HG03135 (cell line): ENCODE measurements around the gene GPR142.
"Not testable (repeated sequence)": the region's sequence is repeated elsewhere in the genome, so short reads cannot be mapped to it uniquely, and the experiment has no call there.

ENCODE experiments used
- ATAC-seq: cut with Tn5 transposase; IDR thresholded peaks from one replicate; pipeline ENCODE4 v1.9.1; 2021; ENCODE audit warnings: mild to moderate bottlenecking, moderate library complexity; ENCODE audit not compliant: unreplicated experiment

The GPR142 gene

DNA sequence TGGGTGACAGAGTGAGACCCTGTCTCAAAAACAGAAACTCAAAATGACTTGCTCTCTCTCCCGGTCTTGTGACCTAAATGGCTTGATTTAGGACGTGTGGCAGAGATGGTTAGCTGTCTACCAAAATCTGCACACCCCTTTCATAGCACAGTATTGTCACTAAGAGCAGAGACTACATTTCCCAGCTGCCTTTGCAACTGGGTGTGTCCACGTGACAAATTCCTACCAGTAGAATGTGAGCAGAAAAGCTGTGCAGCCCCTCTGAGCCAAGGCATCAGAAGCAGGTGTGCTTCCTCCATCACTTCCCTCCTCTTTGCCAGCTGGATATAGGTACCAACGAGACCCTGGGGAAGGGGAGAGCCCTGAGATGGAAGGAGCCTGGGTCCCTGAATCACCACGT lies 25.5 kb downstream of the GPR142 start:
- ATAC-seq = no peak

DNA sequence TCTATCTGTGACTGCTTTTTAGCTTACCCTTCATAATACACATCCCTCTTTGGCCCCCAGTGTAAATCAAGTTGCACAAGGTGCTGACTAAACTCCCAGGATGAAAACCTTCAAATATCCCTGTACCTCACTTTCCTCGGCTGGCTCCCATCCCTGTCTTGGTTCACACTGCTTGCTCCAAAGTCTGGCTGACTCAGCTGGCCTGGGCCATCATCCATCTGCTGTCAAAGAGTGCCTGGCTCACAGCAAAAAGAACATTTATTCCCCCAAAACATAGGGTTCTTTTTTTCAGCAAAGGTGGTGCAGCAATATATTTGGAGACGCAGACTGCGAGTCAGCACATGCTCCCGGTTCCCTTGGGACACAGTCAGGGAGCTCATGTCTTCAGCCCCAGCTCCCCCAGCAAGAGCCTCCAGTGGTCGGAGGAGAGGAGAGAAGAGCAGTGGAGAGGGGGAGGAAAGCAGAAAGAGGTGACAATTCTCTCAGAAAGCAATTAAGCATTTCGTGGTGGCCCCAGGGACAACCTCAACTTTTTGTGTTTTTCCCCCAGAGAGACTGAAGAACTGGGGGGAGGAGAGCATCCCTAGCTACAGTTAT lies 26.1 kb downstream of the GPR142 start:
- ATAC-seq = no peak

DNA sequence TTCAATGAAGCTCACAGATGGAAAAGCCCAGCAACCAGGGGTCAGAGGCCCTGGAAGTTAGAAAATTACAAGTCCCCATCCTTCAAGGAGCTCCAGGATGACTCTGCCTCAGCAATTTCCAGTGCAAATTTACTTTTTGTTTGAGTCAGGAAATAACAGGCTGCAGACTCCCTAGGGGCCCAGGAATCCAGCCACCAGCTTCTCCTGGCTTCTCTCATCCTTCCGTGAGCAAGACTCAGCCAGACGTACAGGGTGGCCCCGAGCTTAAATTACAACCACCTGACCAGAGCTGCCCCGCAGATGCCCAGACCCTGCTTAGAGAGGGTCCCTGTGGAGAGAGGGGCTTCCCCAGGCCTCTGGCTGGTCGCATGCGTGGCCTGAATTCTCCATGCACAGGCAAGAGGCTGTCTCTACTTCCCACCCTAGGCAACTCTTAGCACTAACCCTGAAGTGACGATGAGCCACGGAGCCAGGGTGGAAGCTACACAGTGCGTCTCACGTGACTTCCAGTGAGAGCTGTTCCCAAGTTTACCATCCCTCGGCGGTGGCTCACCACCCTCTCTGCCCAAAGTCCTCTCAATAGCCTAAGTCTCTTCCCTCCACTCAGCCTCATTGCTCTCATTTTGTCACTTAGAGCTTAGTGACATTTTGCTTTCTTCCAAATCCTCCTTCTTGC lies 27.1 kb downstream of the GPR142 start:
- no peak for ATAC-seq

DNA sequence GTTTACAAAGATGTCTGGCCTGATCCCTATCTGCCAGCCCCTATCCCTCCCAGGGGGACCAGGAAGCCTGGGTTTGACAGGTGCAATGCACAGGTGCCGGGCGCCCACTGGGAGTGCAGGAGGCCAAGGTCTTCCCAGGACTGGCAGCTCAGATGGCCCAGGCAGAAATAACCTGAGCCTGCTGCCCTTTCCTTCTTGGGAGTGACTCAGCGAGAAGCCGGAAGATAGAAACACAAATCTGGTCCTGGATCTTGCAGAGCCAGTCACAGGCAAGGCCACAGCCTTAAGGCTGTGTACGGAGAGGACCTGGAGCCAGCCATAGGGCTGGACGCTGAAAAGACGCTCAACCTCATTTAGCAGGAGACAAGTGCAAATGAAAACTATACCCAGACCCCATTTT lies 27.7 kb downstream of the GPR142 start:
- ATAC-seq = no peak

DNA sequence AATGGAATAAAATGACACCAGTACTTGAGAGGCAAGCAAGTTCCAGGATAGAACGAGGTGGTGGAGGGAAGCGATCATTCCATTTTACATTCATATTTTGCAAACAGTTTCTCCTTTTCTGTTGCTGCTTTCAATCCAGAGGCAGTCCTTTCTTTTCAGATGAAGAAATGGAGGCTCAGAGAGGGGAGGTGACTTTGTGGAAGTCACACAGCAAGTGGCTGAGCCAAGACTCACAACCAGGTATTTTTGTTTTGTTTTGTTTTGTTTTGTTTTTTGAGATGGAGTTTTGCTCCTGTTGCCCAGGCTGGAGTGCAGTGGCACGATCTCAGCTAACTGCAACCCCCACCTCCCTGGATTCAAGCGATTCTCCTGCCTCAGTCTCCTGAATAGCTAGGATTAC lies 29.3 kb downstream of the GPR142 start:
- no peak for ATAC-seq

DNA sequence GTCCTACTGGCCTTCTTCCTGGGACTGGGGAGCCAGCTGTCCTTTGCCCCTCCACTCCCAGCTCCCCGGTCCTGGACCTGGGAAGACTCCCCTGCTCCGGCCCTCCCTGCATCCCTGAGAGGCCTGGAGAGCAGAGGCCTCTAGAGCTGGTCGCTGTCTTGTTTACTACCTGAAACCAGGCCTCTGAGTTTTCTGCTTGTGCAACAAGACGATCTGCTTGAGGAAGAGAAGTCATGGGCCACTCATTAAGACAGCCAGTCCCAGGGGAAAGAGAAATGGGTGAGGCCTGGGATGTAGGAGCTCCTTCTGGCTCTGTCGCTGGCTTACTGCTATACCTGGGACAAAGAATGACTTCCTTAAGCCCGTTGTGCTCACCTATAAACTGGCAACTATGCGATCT lies 34.7 kb downstream of the GPR142 start:
- no peak for ATAC-seq

DNA sequence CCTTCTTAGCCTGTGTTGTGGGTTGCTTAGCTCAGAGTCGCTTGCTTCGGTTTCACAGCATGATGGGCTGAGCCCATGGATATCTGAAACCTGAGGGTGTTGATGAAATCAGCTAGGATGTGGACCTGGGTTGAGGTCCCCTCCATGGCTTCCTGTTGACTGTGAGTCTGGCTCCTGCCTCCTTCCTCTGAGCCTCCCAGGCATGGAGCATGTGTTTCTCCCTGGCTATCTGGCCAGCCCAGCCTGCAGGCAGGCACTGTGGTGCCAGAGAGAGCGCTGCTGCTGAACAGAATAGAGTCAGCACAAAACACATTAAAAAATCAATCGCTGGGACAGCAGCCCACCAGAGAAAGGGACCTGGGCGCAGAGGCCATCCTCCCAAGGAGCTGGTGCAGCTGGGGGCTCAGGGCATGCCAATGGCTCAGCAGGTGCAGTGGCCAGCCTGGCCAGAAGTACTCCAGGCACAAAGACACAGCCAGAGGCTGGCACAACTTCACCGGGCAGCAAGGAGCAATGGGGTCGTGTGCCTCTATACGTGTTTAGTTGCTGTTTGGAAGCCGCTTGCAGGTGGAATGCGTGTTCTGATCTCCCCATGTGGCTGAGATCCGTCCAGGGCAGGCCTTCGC lies 36.3 kb downstream of the GPR142 start:
- no peak for ATAC-seq

DNA sequence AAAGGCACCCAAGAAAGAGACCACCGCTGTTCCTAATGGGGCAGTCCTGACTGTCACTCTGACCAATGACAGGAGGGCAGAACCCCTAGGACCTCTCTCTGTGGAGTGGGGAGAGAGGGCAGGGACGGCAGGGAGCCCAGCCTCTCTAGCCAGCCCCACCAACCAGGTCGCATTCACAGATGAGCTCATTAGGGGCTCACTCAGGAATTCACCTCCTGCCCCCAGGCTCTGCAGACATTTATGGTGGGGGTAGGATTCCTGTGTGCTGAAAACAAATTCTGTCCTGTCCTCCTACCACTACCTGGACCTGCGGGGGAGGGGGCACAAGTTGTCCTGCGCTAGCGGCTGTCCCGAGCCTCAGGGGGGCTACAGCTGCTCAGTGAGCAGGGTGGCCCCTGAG lies 36.9 kb downstream of the GPR142 start:
- no peak for ATAC-seq

DNA sequence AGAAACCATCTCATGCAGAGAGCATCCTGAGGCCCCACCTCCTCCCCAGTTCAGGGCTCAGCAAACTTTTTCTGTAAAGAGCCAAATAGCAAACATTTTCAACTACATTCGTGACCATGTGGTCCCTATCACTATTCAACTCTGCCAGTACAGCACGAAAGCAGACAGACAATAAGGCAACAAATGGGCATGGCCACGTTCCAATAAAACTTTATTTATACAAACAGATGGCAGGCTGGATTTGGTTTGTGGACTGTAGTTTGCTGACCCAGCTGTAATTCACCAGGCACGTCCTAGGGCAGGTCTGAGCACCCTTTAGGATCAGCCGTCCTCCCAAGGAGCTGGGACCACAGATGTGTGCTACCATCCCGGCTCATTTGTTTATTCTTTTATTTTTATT lies 37.5 kb downstream of the GPR142 start:
- no peak for ATAC-seq

DNA sequence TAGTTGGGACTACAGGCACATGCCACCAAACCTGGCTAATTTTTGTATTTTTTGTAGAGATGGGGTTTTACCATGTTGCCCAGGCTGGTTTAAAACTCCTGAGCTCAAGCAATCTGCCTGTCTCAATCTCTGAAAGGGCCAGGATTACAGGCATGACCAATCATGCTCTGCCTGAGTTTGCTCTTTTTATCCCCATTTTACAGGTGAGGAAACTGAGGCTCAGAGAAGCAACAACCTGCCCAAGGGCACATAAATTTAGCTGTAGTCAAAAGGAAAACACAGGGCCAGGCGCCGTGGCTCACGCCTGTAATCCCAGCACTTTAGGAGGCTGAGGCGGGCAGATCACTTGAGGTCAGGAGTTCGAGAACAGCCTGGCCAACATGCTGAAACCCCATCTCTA lies 38.0 kb downstream of the GPR142 start:
- not testable (repeated sequence) for ATAC-seq

DNA sequence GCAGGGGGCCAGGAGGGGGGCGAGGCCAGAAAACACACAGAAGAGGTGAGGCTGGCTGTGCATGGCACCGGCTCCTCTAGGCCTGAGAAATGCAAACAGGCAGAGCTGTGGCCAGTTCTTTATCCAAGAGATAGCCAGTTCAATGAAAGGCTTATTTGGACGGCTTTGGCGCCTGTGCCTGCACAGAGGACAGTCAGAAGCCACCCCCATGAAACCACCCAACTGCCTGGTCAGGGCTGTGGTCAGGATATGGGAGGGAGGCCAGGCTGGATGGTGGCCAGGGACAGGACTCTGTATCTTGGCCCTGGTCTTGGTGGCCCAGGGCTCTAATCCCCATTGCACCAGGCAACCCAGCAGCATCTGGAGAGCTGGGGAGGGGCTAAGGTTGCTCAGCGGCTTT lies 40.1 kb downstream of the GPR142 start:
- ATAC-seq = no peak

DNA sequence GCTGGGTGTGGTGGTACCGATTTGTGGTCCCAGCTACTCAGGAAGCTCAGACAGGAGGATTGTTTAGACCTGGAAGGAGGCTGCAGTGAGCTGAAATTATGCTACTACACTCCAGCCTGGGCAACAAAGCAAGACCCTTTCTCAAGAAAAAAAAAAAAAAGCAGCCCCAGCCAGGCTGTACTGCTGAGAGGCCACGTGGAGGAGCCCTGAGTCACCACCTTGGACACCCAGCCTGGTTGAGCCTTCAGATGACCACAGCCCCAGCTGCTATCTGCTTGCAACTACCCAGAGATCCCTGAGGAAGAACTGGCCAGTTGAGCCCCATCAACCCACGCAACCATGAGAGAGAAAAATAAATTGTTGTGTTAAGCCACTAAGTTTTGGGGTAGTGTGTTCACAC lies 41.0 kb downstream of the GPR142 start:
- ATAC-seq = no peak

DNA sequence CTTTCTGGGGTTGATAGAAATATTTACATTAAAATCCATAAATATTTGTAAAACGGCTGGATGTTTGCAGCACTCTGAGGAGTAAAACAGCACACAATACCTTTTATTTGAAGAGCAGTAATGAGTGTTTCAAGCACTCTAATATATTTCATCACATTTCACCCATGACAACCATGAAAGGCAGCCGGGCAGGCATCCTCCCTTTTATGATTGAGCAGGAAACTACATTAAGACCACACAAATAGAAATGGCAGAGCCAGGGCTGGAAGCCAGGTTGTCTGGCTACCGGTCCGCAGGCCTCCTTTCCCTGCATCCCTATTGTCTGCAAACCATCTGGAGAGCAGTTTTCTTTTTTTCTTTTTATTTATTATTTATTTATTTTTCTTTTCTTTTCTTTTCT lies 41.5 kb downstream of the GPR142 start:
- no peak for ATAC-seq

DNA sequence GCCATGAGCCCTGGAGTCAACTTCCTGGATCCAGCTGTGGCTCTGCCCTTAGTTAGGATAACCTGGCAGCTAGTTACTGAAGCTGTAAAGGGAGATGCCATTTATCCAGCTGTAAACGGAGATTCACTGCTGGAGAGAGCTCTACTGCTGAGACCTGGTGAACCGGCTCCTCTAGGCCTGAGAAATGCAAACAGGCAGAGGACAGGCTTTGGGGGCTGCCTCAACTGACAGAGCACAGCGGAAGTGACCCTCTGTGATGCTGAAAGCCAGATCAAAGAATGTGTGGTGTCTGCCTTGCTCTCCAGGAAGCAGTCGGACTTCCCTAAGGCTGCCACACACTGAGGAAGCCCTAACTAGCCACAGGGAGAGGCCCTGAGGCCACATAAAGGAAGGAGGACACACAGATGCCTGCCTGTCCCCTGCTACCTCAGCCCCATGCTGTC lies 42.7 kb downstream of the GPR142 start:
- no peak for ATAC-seq

DNA sequence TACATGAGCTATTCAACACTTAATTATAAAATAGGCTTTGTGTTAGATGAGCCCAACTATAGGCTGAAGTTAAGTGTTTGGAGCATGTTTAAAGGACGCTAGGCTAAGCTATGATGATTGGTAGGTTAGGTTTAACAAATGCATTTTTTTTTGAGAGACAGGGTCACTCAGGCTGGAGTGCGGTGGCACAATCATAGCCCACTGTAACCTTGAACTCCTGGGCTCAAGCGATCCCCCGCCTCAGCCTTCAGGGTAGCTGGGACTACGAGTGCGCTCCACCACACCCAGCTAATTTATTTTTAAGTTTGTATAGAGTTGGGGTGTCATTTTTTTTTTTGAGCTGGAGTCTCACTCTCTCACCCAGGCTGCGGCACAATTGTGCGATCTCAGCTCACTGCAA lies 45.3 kb downstream of the GPR142 start:
- no peak for ATAC-seq

DNA sequence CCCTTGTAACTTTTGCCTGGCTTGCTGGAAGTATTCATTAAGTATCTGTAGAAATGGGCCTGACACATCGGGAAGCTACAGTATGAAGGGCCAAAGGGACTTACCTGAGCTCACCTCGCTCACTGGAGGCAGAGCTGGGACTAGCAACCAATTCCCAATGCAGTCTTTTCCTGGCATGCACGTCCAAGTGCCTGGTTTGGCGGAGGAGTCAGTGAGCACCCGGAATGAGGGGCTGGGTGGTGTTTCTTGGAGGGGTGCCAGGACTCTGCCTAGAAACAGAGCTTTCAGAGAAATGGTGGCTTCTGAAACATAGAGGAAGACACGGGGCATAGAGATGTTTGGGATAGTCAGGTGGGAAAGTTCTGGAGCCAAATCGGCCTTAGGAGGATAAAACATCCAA lies 46.2 kb downstream of the GPR142 start:
- no peak for ATAC-seq

DNA sequence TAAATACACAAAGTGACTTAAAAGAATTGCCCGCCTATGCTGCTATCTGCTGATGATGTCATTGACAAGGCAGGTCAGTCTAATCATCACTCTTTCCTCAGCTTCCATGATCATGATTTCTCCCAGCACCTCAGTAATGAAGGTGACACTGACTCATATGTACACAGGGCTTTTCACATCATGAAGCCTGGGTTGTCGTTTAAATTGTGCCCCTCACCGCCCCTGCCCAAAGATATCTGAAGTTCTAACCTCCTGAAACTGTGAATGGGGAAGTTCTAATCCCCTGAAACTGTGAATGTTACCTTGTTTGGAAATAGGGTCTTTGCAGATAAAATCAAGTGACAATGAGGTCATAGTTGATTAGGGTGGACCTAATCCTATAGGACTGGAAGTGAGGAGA lies 47.2 kb downstream of the GPR142 start:
- no peak for ATAC-seq

DNA sequence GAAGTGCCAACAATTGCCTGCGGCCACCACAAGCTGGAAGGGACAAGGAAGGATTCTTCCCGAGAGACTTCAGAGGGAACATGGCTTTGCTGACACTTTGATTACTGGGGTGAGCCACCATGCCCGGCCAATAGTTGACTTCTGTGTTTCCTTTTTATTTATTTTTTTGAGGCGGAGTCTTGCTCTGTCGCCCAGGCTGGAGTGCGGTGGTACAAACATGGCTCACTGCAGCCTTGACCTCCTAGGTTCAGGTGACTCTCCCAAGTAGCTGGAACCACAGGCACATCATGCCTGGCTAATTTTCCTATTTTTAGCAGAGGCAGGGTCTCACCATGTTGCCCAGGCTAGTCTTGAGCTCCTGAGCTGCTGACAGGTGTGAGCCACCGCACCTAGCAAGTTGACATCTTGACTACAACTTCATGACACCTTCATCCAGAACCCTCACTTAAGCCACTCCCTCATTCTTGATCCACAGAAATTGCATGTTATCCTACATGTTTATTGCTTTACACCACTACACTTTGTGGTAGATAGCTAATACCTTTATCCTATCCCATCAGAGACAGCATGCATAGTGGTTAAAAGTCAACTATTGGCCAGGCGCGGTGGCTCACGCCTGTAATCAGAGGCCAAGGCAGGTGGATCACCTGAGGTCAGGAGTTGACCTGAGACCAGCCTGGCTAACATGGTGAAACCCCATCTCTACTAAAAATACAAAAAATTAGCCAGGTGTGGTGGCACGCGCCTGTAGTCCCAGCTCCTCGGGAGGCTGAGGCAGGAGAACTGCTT lies 48.5 kb downstream of the GPR142 start:
- ATAC-seq = no peak

DNA sequence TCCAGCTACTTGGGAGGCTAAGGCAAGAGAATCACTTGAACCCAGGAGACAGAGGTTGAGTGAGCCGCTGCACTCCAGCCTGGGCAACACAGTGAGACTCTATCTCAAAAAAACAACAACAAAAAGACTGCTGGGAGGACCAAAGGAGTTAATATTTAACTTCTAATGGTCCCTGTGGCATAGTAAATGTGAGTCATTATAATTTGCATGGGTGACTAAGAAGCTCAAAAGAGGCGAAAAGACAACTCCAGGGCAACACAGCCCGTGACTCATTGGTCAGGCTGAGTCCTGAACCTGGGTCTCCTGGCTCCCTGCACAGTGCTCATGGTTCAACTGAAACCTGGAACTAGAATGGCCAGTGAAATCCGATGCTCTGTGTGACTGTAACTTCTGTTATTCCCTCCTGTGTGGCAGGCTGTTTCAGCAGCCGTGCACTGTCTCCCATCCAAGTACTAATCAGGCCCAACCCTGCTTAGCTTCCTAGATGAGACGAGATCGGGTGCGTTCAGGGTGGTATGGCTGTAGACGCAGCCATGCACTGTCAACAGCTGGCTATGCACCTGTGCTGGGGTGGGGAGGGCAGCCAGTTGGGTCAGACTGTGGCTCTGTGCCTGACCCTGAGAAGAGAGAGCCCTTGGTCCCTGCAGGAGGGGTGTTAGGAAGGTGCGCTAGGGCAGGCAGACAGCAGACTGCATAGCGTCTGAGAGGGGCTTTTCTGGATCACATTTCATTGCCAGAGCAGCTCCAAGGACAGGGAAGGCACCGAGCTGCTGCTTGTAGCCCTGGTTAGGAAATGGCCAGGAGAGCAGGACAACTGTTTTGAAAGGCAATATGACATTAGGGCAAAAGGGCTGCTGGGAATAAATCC lies 50.1 kb downstream of the GPR142 start:
- ATAC-seq = peak; percentile 82

DNA sequence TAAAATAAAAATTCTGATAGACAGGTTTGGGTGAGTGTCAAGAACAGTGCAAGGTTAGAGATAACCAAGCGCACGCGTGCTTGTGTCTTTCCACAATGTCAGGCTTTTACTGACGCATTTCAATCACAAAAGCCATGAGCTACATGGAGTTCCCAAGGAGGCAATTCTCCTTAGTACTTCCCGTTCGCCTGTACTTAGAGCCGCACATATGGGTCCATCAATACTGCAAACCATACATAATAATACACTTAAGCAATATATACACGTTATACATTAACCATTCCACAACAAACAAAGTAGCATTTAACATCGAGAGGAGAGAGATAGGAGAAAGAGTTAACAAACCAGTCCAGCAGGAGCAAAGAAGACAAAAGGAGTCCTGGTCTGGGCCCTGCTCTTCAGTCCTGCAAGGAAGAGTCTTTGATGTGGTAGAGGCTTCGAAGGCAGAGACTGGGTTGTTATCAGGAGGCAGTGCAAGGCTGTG lies 52.7 kb downstream of the GPR142 start:
- no peak for ATAC-seq
